NCI-H82 treated with DMSO at 0.1 percent for 48 hours (cell line): Measurements from ENCODE around the gene SNCB.
"Not testable (repeated sequence)": the region's sequence is repeated elsewhere in the genome, so short reads cannot be mapped to it uniquely, and the experiment has no call there.

Source experiments
- DNase-seq: peaks from one replicate; lab custom pipeline; 2025; ENCODE audit not compliant: unreplicated experiment; lab: John Stamatoyannopoulos, UW

Gene SNCB

DNA sequence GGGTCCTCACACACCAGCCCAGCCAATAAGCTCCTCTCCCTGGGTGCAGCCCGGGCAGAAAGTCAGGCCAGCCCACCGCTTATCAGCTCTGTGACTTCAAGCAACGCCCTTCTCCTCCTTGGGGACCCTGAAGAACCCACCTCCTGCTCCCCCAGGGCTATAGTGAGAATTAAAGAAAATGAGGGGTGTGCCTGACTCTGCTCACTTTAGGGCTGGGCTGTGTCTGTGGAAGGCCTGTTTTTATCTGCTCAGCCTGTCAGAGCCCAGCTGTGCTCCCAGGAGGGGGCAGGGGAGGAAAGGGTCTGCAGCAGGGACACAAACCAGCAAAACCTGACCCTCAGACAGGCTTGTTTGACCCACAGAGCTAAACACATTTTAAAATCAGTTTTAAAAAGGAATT, 24.3 kb downstream of the SNCB start:
- no peak for DNase-seq

DNA sequence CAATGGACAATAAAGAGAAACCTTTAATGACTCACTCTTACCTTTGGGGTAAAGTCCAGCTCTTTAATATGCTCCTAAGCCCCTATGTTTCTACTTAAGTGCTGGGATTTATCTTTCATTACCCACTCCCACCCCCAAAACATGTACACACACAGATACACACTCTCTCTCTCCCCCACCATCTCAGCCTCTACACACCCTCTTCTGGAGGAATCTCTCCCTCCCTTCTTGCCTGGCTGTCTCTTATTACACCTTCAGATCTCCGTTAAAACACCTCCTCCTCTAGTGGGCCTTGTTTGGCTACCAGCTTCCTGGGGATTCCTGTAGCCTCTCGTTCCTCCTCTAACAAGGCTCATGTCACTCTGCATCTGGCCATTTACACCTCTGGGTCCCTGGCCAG, 27.2 kb downstream of the SNCB start:
- no peak for DNase-seq

DNA sequence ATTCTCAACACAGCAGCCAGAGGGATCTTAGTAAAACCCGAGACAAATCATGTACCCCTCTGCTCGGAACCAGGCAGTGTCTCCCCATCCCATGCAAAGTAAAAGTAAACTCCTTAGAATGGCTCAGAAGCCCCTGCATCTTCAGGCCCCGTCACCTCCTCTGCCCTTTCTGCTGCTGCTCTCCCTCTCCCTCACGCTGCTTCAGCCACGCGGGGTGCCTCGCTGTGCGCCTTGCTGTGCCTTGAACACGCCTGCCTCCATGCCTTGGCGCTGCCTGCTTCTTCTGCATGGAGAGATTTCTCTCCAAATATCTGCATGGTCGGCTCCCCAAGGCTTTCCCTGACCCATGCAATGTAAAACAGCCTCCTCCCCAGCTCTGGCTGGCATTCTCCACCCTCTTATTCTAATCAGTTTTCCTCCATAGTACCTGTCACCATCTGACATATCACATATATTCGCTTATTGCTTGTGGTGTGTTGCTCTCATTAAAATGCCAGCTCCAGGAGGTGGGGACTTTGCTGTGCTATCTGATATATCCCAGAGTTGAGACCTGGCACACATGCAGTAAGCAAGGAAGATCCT, 28.3 kb downstream of the SNCB start:
- DNase-seq, result no peak

DNA sequence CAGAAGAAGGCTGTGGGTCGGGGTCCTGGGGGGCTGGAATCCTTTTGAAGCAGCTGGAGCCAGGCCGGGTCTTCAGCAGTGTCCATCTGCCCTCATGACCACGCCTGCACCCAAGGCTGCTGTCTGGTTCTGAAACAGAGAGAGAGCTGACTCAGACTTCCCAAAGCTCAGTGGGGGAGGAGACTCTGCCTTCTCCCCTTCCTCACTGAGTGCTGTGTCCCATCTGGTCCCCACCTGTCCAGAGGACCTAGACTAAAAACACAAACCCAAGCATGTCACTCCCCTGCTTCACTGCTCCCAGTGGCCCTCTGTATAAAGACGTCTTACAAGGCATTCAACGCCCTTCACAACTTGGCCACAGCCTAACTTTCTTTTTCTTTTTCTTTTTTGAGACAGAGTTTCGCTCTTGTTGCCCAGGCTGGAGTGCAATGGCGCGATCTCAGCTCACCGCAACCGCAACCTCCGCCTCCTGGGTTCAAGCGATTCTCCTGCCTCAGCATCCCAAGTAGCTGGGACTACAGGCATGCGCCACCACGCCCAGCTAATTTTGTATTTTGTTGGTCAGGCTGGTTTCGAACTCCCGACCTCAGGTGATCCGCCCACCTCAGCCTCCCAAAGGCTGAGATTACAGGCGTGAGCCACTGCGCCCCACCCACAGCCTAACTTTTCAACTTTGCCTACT, 30.4 kb downstream of the SNCB start:
- DNase-seq, result not testable (repeated sequence)

DNA sequence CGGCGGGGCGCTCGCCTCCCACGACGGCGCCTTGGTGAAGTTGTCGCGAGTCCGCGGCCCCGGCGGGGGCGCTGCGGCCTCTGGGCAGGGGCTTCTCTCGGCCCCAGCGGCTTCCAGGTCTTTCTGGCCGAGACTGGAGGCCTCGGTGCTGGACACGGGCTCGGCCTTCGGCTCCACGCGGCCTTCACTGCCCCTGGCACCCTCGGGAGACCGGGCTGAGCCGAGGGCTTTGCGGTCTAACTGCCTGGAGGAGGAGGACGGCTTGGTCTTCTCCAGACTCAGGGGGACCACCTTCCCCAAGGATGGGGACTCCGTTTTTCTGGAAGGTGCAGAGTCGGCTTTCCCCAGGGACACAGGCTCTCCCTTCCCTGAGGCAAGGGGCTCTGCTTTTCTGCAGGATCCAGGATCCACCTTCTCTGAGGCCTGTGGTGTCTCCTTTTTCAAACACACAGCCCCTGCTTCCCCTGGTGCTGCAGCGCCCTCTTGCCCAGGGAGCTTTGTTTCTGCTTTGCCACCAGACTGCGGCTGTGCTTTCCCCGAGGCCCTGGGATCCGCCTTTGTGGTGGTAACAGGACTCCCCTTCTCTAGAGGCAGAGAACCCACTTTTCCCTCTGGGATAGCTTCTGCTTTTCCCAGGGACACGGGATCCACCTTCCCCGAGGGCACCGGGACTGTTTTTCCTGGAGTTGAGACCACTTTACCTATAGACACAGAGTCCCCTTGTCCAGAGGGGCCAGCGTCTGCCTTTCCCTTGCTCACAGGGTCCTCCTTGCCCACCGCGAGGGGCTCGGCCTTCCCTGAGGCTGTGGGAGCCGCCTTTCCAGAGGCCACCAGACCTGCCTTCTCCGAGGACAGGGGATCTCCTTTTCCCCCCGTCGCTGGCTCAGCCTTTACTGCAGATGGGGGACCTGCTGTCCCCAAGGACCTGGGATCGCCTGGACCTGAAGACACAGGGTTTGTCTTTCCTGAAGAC, 32.6 kb downstream of the SNCB start:
- DNase-seq, result no peak

DNA sequence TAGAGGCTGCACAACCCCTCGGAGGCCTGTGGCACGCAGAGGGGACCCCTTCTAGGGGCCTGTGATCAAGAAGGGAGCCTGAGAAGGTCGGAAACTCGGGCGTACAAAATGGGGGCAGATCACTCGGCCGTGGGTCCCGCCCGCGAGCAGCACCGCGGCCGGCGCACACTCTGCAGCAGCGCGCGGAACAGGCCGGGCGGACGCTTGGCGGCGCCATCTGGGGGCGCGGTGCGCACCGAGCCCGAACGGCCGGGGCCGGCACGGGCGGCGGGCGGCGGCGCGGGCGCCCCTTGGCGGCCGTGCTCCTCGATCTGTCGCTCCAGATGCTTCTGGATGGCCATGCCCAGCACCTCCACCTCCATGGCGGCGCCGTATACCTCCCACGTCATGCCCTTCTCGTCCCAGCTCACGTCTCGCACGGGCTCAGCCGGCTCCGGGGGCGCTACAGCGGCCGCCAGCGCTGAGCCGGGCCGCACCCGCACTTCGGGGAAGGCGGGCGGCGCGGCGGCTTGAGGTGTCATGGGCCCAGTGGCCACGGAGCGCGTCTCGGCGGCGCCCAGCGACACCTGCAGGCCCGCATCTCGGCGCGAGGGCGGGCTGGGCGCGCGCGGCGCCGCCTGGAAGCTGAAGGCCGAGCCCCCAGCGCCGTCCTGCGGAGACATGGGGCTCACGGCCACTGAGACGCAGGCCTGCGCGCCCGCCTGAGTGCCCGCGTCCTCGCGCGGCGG, 33.5 kb downstream of the SNCB start:
- DNase-seq, result no peak

DNA sequence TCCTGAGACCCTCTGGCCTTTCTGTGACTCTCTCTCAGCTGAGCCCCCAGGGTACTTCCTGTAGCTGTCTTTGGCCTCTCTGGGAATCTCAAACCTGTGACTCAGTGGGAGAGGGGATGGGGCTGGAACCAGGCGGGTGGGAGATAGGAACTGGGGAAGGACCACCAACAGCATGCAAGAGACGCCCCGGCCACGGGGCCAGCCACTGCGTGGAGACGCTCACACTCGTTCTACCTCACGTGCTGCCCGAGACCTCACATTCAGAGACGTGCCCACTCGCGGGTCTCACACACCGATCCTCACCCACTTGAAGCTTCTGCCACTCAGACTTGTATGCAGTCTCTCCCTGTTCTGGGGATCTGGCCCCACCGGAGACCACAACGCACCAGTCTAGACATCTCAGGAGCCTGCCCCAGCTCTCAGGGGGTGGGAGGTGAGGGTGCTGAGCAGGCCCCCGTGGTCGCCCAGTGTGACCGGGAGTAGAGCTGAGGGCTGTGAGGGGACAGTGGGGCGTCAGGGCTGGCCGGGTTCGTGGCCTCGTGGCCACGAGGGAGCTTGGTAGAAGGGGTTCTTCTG, 34.2 kb downstream of the SNCB start:
- DNase-seq, result no peak

DNA sequence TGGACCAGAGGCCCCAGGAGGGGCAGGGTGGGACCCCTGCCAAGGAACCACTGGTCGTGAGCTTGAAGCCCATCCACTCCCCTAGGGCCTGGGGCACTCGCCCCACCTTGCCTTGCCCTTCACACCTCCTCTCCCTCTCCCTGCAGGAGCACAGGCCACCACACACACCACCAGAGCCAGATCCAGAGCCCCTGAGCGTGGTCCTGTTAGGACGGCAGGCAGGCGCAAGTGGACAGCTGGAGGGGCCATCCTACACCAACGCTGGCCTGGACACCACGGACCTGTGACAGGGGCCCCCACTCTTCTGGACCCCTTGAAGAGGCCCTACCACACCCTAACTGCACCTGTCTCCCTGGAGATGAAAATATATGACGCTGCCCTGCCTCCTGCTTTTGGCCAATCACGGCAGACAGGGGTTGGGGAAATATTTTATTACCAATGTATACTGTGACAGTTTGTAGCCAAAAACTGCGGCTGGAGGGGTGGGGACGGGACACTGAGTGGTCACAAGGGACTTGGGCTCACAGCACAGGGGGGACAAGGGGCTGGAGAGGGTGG, 34.9 kb downstream of the SNCB start:
- no peak for DNase-seq

DNA sequence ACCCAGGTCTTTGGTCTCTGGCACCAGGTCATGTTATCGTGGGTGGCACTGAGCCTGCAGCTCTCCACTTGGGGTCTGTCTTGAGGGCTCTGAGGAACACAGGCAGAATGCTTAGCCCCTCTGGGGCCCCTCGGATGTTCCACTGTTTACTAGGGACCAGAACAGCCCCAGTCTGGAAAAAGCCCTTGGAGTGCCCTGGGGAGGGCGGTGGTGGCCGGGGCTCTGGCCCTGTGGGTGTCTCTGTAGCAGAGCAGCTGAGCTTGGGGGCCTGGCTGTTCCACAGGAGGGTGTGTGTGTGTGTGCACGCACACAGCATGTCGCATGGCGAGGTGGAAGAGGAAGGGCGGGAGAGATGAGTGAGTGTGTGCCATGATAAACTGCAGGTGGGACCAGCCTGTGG, 35.8 kb downstream of the SNCB start:
- DNase-seq, result no peak

DNA sequence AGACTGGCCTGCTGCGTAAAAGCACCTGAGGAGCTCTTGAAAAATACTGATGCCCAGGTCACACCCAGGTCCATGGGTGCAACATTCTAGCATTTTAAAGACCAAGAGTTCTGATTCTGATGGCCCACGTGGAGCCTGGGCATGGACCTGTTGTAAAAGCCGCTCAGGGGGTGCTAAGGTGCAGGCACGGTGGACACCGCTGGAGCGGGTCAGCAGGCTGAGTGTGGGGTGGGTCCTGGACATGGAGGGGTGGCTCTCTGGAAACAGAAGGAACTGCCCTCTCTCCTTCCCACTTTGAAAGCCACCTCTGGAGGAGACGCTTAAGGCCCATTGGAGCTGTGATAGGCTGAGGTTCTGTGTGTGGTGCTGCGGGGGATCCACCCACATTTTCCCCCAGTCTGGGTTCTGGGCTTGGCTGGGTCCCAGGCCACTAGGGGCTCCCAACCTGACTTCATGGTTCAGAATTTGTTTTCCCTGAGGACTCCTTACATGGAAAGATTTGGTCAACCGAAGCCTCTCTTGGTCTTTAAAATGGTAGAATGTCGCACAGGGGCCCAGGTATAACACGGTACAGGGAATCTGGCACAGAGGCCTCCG, 37.0 kb downstream of the SNCB start:
- DNase-seq, result no peak

DNA sequence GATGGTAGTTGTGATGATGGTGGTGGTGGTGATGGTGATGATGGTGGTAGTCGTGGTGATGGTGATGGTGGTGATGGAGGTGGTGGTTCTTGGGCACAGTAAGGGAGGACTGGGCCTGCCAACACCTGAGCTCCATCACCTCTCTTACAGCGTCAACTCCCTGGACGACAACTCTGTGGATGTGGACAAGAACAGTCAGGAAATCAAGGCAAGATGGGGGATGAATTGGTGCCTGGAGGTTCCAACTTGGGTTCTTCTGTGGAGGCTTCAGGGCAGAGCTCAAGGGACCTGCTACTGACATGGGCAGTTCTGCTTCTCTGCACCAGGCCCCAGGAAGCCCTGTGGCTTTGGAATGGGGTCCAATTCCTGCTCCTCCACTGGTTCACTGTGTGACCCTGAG, 37.8 kb downstream of the SNCB start:
- DNase-seq, result no peak

DNA sequence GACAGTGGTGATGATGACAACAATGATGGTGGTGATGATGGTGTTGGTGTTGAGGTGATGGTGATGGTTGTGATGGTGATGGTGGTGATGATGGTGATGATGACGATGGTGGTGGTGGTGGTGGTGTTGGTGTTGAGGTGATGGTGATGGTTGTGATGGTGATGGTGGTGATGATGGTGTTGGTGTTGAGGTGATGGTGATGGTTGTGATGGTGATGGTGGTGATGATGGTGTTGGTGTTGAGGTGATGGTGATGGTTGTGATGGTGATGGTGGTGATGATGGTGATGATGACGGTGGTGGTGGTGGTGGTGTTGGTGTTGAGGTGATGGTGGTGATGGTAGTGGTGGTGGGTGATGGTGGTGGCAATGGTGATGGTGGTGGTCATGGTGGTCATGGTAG, 38.7 kb downstream of the SNCB start:
- DNase-seq, result not testable (repeated sequence)

DNA sequence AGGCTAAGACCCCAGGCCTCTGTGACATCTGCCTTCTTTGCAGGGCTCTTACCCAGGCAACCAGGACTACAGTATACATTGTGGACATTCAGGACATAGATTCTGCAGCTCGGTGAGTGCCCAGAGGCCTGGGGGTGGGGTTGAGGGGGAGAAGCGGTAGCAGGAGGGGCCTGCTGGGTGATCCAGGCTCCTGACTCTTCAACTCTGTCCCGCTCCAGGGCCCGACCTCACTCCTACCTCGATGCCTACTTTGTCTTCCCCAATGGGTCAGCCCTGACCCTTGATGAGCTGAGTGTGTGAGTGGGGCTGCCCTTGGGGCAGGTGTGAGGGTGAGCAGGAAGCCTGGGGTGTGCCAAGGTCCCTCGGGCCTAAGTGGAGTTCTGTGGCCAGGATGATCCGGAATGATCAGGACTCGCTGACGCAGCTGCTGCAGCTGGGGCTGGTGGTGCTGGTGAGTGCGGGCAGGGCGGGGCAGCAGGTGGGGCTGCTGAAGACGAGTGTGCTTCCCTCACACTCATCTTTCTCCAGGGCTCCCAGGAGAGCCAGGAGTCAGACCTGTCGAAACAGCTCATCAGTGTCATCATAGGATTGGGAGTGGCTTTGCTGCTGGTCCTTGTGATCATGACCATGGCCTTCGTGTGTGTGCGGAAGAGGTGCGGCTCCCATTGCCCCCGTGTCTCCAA, 40.2 kb downstream of the SNCB start:
- DNase-seq, result no peak

DNA sequence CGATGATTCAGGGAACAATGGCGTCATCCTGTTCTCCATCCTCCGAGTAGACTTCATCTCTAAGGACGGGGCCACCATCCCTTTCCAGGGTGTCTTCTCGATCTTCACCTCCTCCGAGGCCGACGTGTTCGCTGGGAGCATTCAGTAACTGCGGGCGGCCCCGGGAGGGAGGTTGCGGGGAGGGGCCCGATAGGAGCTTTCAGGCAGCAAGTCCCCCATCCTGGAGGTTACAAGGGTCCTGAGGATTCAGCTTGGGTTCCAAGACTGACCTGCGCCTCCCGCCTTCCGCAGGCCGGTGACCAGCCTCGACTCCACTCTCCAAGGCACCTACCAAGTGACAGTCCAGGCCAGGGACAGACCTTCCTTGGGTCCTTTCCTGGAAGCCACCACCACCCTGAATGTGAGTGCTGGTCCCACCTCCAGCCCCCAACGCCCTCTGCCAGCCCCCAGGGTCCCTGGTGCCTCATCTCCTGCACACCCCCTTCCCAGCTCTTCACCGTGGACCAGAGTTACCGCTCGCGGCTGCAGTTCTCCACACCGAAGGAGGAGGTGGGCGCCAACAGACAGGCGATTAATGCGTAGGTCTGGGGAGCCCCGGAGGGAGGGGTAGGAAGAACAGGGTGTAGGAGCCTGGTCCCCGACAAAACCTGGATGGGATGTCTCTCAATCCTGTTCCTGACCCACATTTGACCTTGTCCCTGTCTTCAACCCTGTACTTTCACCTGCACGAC, 41.1 kb downstream of the SNCB start:
- DNase-seq, result no peak

DNA sequence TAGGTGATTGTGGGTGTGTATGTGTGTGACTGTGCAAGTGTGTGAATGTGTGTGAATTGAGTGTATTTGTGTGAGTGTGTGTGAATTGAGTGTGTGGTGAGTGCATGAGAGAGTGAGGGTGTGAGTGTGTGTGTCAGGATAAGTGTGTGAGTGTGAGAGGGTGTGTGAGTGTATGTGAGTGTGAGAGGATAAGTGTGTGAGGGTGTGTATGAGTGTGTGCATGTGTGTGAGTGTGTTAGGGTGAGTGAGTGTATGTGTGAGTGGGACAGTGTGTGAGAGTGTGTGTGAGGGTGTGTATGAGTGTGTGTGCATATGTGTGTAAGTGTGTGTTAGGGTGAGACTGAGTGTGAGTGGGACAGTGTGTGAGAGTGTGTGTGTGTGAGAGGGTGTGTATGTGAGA, 42.0 kb downstream of the SNCB start:
- no peak for DNase-seq

DNA sequence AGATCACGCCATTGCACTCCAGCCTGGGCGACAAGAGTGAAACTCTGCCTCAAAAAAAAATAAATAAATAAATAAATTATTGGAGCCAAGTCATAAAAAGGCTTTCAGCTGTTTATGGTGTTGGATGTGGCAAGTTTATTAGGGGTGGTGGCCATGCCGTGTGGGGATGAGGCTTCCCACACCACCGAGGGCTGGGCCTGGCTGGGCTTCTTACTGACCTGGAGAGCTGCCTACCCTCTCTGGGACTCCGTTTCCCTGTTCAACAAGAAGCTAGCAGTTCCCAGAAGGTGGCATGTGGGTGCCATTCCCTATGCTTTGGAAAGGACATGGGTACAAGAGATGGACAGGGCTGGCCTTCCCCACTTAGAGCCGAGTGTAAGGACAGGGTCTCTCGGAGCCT, 42.9 kb downstream of the SNCB start:
- DNase-seq, result no peak

DNA sequence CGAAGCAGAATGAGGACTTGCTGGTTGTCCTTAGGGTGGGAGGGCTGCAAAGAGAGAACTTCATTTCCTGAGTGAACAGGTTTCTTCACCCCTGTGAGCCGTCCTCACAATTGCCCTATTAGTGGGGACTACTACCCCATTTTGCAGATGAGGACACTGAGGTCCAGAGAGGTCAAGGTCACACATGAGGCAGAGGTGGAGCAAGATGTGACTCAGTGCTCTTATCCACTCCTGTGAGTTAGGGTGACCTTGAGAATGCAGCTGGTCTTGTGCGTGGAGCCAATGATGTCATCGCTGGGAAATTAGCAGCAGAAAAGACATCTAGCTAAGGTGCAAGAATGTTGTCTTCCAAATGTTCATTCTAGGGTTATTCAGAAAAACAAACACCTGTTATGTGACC, 47.3 kb downstream of the SNCB start:
- DNase-seq, result no peak

DNA sequence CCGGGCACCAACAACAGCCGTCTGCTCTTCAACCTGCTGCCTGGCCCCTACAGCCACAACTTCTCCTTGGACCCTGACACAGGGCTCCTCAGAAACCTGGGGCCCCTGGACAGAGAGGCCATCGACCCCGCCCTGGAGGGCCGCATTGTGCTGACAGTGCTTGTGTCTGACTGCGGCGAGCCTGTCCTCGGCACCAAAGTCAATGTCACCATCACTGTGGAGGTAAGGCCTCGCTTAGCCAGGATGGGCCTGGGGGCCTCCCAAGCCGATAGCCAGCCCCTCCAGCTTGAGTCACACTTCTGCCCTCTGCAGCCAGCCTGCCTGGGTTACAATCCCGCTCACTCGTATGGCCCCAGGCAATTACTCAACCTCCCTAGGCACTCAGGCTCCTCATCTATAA, 49.0 kb downstream of the SNCB start:
- DNase-seq, result no peak

DNA sequence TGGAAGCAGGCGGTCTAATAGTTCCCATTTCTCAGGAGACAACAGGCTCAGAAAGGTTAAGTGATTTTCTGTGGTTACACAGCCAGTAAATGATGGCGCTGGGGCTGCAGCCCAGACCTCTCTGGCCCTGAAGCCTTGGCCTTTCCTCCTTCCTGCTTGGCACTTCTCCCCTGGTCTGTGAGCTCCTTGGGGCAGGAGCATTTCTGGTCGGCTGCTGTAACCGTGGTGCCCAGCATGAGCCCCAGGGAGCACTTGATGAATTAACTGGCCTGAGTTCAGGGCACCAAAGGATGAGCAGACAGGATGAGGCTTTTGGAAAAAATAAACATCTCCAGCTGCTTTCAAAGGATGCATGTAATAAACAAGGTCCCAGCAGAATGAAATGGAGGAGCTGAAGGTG, 51.0 kb downstream of the SNCB start:
- no peak for DNase-seq
